T-helper 2 cell treated with Interferon-gamma antibody and Interleukin-4, amounts not matched to agents 100 ng/mL and 5 ng/mL, for 36 hours (primary cell): Measurements from ENCODE around the gene TNFAIP2. TPM values are rescaled to one million over a fixed set of nuclear protein-coding genes. Genes with fewer than 3 reads are reported as not detected.
"Not testable (repeated sequence)": the region's sequence is repeated elsewhere in the genome, so short reads cannot be mapped to it uniquely, and the experiment has no call there.

ENCODE experiments used
- intact Hi-C: fragments of 100-400 bp; cut with micrococcal nuclease; formaldehyde crosslinking; loops from one replicate; pipeline ENCODE4 v1.15.1; 2023
- total RNA-seq: library from RNA; stranded (reverse); gene quantifications from 2 replicates; pipeline ENCODE4 v1.2.3, GENCODE V29; 2022

Gene TNFAIP2
- total RNA-seq, 1 donor from 2014 or later: 0.14 TPM

GRCh38 chr14:103151270-103151945 is 28.1 kb downstream of the TNFAIP2 start:
- intact Hi-C loops: no loop called here

GRCh38 chr14:103155010-103155409 is 31.7 kb downstream of the TNFAIP2 start:
- intact Hi-C loops: no loop called here

GRCh38 chr14:103155416-103155815 is 32.2 kb downstream of the TNFAIP2 start:
- intact Hi-C loops: not testable (repeated sequence)

- intact Hi-C loops: no loop called here
Measured at GRCh38 chr14:103155826-103156394, 32.6 kb downstream of the TNFAIP2 start.

GRCh38 chr14:103156651-103157378 is 33.6 kb downstream of the TNFAIP2 start:
- intact Hi-C loops: no loop called here

GRCh38 chr14:103157969-103158368 is 34.7 kb downstream of the TNFAIP2 start:
- intact Hi-C loops: no loop called here

GRCh38 chr14:103158688-103159087 is 35.4 kb downstream of the TNFAIP2 start:
- intact Hi-C loops: no loop called here

GRCh38 chr14:103160321-103161053 is 37.2 kb downstream of the TNFAIP2 start:
- intact Hi-C loops: no loop called here

GRCh38 chr14:103161054-103161397 is 37.8 kb downstream of the TNFAIP2 start:
- intact Hi-C loops: no loop called here

- intact Hi-C loops: no loop called here
Measured at GRCh38 chr14:103163199-103163598, 39.9 kb downstream of the TNFAIP2 start.

GRCh38 chr14:103164006-103164405 is 40.7 kb downstream of the TNFAIP2 start:
- intact Hi-C loops: no loop called here

- intact Hi-C loops: no loop called here
Measured at GRCh38 chr14:103164779-103165178, 41.5 kb downstream of the TNFAIP2 start.

GRCh38 chr14:103165323-103165722 is 42.1 kb downstream of the TNFAIP2 start:
- intact Hi-C loops: no loop called here

GRCh38 chr14:103169954-103170353 is 46.7 kb downstream of the TNFAIP2 start:
- intact Hi-C loops: no loop called here

- intact Hi-C loops: not testable (repeated sequence)
Measured at GRCh38 chr14:103171206-103171605, 47.9 kb downstream of the TNFAIP2 start.

- intact Hi-C loops: no loop called here
Measured at GRCh38 chr14:103172921-103173320, 49.7 kb downstream of the TNFAIP2 start.

GRCh38 chr14:103173887-103174286 is 50.6 kb downstream of the TNFAIP2 start:
- intact Hi-C loops: not testable (repeated sequence)

GRCh38 chr14:103176176-103176575 is 52.9 kb downstream of the TNFAIP2 start:
- intact Hi-C loops: not testable (repeated sequence)

- intact Hi-C loops: no loop called here
Measured at GRCh38 chr14:103177376-103177775, 54.1 kb downstream of the TNFAIP2 start.

GRCh38 chr14:103178521-103178920 is 55.3 kb downstream of the TNFAIP2 start:
- intact Hi-C loops: no loop called here

- intact Hi-C loops: no loop called here
Measured at GRCh38 chr14:103179094-103179493, 55.8 kb downstream of the TNFAIP2 start.

- intact Hi-C loops: loop anchor here (10.0 kb wide), 1 partner anchor 76 kb away; no protein-coding TSS in a partner anchor
Measured at GRCh38 chr14:103180331-103180730, 57.1 kb downstream of the TNFAIP2 start.
